Neural cell (in vitro differentiated cells): ENCODE data around the gene HNRNPF.

Source experiments
- CTCF ChIP-seq: fragments of 450-650 bp; IDR thresholded peaks from 2 replicates; pipeline ENCODE4 v1.5.1; 2014; ENCODE audit warnings: antibody characterized with exemption, mild to moderate bottlenecking, moderate library complexity; ENCODE audit not compliant: poor library complexity, severe bottlenecking
- EP300 ChIP-seq: fragments of 450-650 bp; conservative IDR thresholded peaks from 2 replicates; pipeline ENCODE4 v1.6.1; 2014; ENCODE audit warnings: antibody characterized with exemption, mild to moderate bottlenecking, moderate library complexity; ENCODE audit not compliant: poor library complexity, severe bottlenecking
- EZH2 ChIP-seq: fragments of 200-600, 300-800 bp; shearing (Covaris generic), sonication (generic); IDR thresholded peaks from 2 replicates; pipeline ENCODE4 v1.6.1; 2014; ENCODE audit warnings: antibody characterized with exemption, low read length, borderline replicate concordance, mild to moderate bottlenecking; ENCODE audit not compliant: insufficient read depth, poor library complexity, severe bottlenecking
- POLR2AphosphoS5 ChIP-seq: IDR thresholded peaks from 2 replicates; pipeline ENCODE4 v1.6.1; 2012
- REST ChIP-seq: IDR thresholded peaks from 2 replicates; pipeline ENCODE4 v1.6.1; 2012; ENCODE audit warnings: borderline replicate concordance
- SMC3 ChIP-seq: fragments of 450-650 bp; conservative IDR thresholded peaks from 2 replicates; pipeline ENCODE4 v1.6.1; 2014; ENCODE audit warnings: antibody characterized with exemption, mild to moderate bottlenecking, moderate library complexity; ENCODE audit not compliant: poor library complexity
- TAF1 ChIP-seq: IDR thresholded peaks from 2 replicates; pipeline ENCODE4 v1.6.1; 2012; ENCODE audit warnings: low read depth

GRCh38 chr10:43340101-43340500 lies 68.9 kb downstream of the HNRNPF start:
- no peak for TF ChIP-seq REST
- no peak for TF ChIP-seq CTCF
- no peak for TF ChIP-seq EZH2
- TF ChIP-seq SMC3 = no peak
- no peak for TF ChIP-seq TAF1
- no peak for TF ChIP-seq EP300
- no peak for TF ChIP-seq POLR2AphosphoS5
